ENCODE results near the gene TP53INP2. TPM values are rescaled to one million over a fixed set of nuclear protein-coding genes. Genes with fewer than 3 reads are reported as not detected.

Gene TP53INP2
- total RNA-seq, 1 experiment from 2014 or later = 3.6 TPM

- in situ Hi-C loops (cut with HindIII; ENCODE audit: low sequenced_read_pairs) = no loop called here
- no peak for DNase-seq (ENCODE audit: low spot score)
Observed at GRCh38 chr20:34762031-34762555, 57.9 kb downstream of the TP53INP2 start.

Other genes with a start within 250 kb of the TP53INP2 start
- gene DYNLRB1, start 187.9 kb upstream of the TP53INP2 start, total RNA-seq (2014; rRNA removed; shearing (Covaris generic)) = 58.9 and 82.5 TPM in 2 replicates
- gene MAP1LC3A, start 145.6 kb upstream of the TP53INP2 start, total RNA-seq (2014; rRNA removed; shearing (Covaris generic)) = 0.37 TPM in 1 of 2 replicates, not detected in the other
- gene PIGU, start 27.3 kb upstream of the TP53INP2 start, total RNA-seq (2014; rRNA removed; shearing (Covaris generic)) = 11.8 and 15.8 TPM in 2 replicates
- 3.1 and 5.8 TPM in 2 replicates for gene NCOA6, start 121.3 kb downstream of the TP53INP2 start, total RNA-seq (2014; rRNA removed; shearing (Covaris generic))
- 11.2 and 13.8 TPM in 2 replicates for gene GGT7, start 168.5 kb downstream of the TP53INP2 start, total RNA-seq (2014; rRNA removed; shearing (Covaris generic))
- 45.4 and 65.8 TPM in 2 replicates for gene ACSS2, start 172.3 kb downstream of the TP53INP2 start, total RNA-seq (2014; rRNA removed; shearing (Covaris generic))